GM18511 (cell line): ENCODE results near the gene VEZF1.

ENCODE experiments used
- ATAC-seq: cut with Tn5 transposase; IDR thresholded peaks from one replicate; pipeline ENCODE4 v1.9.1; 2021; ENCODE audit warnings: mild to moderate bottlenecking, moderate library complexity; ENCODE audit not compliant: unreplicated experiment

Gene VEZF1

GRCh38 chr17:57999496-58000017 is 11.5 kb upstream of the VEZF1 start:
- ATAC-seq, result no peak

DNA sequence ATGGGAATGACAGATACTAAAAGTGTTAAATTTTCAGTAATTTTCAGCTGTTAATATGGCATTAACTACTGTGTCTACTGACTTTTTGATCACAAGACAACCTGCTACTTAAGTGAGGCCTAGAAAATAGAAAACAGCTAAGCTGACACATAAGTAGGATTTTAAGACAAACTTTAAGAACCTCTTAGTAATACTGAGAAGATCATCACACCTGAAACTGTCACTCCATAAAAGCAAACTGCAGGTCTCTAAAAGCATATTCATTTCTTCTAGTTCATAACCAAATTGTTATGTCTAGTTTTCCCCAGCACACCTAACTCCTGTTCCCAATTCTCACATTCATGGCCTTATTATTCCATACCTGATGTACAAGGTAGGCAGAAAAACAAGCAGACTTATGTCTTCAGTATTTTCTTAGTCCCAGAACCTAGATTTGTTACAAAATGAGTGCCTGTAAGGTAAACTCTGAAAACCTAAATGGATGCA is 11.0 kb upstream of the VEZF1 start:
- no peak for ATAC-seq

DNA sequence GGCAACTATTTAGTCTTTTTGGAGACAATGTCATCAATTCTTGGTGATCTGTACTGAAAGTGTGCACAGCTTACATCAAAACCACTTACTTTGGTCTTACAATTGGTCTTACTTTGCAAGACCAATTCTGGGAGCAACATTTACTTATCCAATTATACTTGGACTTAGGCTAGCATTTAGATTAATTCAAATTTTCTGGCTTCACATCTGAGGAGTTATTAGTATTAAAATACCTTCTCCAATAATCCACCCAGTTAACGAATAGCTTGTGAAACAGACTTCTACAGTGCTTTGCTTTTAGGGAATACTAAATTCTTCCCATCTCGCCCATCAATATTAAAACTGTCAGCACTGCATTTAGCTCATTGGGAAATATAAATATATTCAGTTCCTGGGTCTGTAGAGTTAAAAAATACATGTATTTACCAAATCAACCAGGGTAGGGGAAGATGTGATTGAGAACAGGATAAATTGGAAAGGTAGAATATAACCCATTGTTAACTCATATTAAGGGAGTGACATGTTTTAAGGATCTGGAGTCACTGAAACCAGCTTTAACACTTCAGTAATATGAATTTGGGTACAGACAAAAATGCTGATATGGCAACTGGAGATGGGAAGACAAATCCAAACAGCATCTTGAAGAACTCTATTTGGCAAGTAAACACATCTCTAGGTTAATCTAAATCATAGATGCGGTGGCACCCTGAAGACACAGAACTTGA is 9.2 kb upstream of the VEZF1 start:
- no peak for ATAC-seq

DNA sequence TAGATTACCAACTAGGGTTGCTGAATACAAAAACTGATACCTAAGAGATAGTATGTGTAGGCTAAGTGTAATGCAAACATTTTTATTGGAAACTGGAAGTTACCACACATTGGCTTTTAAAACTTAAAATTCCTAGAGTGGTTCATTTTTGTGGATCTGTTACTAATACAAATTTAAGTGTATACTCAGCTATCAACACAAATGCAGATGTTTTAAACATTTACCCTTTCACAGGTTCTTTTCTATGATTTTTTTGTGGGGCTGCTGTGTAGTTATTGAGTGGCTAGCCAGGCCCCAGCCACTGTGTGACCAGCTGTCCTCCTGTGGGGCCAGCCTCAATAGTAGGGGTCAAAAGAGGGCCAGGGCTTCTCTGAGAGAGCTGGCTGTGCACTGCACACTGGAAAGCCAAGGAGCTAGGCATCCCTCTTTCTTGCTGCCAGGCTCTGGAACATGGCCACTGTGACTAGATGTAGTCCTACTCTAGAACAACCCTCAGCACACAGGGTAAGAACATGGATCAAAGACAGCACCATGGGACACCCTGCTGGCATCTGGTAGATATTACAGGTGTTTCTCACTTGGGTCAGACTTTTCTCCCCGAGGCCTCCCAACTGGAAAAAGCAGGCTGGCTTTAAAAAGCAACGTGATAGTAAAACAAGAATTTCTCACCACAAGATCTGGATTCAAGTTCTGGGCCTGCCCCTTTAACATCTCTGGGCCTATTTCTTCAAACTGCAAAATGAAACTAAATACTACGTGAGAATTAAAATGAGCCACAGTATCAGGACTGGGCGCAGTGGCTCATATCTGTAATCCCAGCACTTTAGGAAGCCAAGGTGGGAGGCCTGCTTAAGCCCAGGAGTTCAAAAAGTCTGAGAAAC is 7.3 kb upstream of the VEZF1 start:
- peak; percentile 69 for ATAC-seq

DNA sequence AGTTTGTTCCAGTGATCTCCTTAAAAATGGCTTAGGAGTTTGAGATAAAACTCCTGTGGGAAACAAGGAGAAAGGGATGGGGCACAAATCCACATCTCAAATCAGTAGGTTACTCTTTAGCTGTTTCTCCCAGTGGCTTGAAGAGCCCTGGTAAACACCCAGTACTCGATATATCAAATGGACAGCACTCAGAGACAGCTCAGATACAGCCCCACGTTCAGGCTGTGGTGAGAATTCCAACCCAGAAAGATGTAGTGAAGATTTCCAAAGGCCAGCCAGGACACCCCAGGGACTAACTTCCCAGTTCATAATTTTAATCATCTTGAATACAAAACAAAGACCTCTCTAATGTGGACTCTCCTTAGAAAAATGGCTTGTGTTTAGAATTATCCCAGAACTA is 6.4 kb upstream of the VEZF1 start:
- no peak for ATAC-seq

- ATAC-seq, result no peak
Observed at GRCh38 chr17:57993471-57994365, 5.7 kb upstream of the VEZF1 start.

DNA sequence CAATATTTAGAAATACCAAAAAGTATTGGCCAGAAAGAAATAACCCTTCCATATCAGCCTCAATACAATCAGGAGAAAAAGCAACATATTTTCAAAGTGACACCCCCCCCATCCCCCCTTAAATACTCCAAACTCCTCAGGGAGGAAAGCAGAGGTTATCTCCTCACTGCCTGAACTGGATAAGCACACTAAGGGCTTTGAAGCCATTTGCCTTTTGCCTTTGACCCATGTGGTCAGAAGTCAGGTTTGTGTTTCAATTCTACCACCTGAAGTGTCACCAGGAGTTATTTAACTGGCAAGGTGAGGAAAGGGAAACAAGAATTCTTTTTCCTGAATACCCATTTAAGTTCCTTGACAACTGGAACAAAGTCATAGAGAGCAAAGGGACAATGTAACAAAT is 3.5 kb upstream of the VEZF1 start:
- ATAC-seq, result no peak

- no peak for ATAC-seq
Observed at GRCh38 chr17:57990037-57990436, 2.0 kb upstream of the VEZF1 start.

DNA sequence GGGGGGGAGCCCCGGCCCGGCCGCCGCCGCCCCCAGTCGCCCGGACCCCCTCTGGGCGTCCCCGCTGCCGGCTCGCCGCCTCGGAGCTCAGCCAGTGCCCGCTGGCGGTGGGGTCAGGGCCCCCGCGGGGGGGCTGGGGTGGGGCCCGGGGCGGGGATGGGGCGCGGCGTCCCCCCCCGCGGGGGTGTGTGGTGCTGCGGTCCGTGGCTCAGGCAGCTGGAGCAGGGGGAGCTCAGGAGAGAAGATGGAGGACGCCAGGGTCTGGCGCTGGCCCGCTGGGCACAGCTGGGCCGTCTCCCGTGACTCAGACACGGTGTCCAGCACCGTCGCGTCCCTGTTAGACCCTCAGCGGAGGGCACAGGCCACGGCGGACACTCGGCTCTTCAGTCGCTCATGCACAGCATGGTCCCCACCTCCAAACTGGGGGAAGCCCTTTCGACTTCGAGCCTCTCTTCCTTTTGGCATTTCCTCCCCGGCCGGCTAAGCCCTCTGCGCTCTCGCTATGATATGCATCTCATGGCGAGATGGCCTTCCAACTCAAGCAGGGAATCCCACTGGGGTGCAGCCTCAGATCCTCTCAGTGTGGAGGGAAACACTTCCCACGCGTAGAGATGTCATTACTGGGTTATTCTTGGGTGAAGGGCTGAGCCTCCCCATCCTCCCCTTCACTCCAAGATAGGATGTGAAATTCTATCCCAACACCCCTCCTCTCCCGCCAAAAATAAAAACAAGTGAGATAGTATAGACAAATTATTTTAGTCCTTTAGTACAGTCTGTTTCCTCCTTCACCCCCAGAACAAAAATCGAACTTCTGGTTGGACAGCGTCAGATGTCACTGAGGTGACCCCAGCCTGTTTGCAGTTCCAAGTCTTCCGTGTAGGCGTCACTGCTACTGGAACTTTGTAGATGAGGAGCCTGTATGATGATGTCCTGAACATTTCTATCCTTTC is 522 bp upstream of the VEZF1 start:
- ATAC-seq, result peak; percentile 79

DNA sequence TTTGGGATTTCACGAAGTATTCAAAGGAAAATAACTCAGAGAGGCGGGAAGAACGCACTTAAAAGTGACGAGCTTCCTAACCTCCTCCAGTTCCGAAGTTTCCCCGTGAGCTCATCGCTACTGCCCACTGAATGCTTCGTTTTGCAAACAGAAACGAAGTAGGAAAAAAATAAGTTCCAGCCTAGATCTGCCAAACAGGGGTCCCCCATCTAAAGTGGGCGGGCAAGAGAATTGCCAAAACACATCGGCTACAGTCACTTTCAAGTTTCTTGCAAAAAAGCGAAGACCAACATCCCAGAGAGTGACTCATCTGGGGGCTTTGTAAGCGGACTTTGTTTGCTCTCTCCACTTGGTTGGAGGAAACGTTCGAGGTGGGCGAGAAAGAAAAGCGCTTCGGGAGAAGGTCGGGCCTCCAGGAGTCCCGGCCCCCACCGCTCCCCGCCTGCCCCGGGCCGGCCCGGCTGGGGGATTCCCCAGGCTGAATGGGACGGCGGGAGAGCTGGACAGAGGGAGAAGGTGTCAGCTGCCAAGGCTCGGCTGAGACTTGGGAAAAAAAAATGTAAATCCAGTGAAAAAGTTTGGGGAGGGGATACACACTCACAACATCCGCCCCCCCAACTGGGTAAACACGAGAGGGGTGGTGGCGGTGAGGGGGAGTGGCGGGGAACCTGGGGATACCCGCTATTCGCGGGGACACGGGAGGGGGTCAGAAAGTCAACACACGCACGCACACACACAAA is 1.0 kb downstream of the VEZF1 start:
- no peak for ATAC-seq

DNA sequence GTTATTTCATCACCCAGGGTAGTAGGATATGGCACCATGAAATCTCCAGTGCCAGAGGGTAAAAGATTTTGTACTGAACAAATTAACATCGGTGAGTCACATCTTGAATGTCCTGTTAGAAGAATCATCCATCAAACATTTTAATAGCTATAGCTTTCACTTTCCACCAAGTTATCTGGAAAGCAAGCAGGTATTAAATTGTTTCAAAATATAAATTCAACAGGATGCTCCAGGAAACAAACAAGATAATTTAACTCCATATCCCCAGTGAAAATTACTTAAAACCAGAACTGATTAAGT is 2.4 kb downstream of the VEZF1 start:
- ATAC-seq, result no peak

GRCh38 chr17:57984936-57985674 is 2.9 kb downstream of the VEZF1 start:
- ATAC-seq, result no peak

DNA sequence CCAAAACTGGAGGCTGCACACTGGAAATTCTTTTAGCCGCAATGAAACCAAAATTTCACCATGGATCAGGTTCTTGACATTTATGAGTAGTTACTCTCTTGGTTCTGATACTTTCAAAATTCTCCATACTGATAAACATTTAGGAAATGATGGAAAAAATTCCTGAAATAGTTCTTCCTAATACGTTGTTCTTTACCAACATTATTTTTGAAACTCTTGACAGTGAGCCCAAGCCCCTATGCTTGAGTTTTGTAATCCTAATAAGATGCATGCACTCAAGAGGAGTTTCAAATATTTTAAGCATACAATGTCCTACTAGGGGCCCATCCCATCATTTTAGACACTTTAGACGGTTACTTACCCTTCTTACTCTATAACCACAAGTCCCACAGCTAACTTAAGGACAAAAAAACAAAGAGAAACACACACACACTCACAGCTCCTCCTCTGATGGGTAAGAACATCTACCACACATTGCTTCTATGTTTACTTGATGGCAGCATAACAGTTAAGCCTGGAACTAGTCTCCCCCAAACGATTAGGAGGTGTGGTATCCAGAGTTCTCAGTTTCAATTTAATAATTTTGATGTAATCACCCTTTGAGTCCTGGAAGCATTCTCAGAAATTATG is 3.7 kb downstream of the VEZF1 start:
- ATAC-seq, result no peak

- ATAC-seq, result no peak
Observed at GRCh38 chr17:57983446-57983845, 4.6 kb downstream of the VEZF1 start.

GRCh38 chr17:57982452-57983170 is 5.4 kb downstream of the VEZF1 start:
- no peak for ATAC-seq

DNA sequence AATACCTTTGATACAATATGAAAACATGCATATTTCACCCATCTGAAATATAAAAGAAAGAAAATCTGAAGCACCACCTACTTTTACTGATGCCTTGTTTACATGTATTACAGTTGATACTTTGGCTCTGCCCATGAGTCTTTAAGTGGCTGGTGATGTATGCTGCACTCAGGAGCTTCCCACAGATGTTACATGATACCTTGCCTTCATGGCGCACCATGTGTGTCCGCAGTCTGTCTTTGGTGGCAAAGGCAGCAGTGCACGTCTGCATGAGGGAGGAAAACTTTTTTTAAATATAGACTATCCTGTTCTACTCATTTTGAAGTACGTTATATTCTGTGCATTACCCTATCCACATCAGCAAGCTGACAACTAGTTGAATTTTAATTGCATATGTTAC is 7.5 kb downstream of the VEZF1 start:
- ATAC-seq, result no peak

GRCh38 chr17:57979076-57979475 is 9.0 kb downstream of the VEZF1 start:
- ATAC-seq, result no peak
